GM19455 (cell line): Measurements from ENCODE around the gene UBE2J2.
"Not testable (repeated sequence)": the region's sequence is repeated elsewhere in the genome, so short reads cannot be mapped to it uniquely, and the experiment has no call there.

Experiments
- ATAC-seq: cut with Tn5 transposase; IDR thresholded peaks from one replicate; pipeline ENCODE4 v1.9.1; 2021; ENCODE audit not compliant: unreplicated experiment

The UBE2J2 gene

DNA sequence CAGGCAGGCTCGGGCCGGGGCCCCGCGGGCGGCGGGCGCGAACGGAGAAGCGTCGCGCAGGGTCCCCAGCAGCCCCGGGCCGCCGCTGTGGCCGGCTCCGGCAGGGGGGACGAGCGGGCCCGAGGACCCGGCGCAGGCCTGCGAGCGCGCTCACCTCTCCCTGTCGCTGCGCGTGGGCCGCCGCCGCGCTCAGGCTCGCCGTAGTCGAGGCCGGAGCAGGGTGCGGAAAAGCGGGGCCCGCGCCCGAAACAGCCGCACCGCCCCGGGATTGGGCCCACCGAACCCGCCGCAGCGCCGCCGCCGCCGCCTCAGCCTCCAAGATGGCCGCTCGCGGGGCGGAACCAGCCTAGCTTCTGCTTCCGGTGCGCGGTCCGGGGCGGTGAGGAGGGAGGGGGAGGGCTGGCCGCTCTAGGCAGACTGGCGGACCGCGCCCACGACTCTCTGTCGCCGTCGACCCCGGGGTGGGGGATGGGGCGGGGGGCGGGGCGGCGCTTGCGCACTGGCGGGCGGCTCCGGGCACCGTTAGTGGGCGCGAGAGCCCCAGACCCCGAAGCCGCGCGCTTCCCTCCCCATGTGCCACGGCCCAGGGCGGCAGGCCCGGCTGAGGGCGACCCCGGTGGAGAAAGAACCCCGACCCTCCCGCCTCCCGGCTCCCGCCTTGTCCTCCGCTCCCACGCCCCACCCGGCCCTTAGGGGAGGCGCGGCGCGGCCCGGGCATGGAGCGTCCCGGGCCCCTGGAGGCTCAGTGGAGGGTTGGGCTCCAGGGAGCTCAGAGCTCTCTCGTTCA lies at the start of gene UBE2J2:
Gene UBE2J2, minus strand, starts transcription at position 343 of the 787 bp plus-strand sequence. CDS start 5,862 bp downstream, outside the sequence.
- peak; percentile 86 for ATAC-seq

GRCh38 chr1:1322952-1323351 lies 49.3 kb upstream of the UBE2J2 start:
- ATAC-seq = no peak

- no peak for ATAC-seq
Measured at GRCh38 chr1:1322418-1322817, 48.8 kb upstream of the UBE2J2 start.

DNA sequence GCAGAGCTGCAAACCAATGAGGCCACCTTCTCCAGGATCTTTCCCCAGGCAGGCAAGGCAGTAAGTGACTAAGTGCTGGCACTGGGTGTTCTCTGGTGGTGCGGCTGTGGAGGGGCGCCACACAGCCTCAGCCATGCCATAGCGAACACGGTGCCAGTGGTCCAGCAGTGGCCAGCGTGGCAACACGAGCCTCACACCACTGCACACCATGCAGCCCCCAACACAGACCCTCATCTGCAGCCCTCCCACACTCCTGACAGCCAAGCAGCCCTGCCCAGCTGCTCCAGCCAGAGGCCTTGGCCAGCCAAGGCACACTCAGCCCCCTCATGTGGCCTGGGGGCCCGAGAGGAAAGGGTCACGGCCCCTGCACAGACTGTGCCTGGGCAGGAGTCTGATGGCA lies 47.8 kb upstream of the UBE2J2 start:
- ATAC-seq = no peak

DNA sequence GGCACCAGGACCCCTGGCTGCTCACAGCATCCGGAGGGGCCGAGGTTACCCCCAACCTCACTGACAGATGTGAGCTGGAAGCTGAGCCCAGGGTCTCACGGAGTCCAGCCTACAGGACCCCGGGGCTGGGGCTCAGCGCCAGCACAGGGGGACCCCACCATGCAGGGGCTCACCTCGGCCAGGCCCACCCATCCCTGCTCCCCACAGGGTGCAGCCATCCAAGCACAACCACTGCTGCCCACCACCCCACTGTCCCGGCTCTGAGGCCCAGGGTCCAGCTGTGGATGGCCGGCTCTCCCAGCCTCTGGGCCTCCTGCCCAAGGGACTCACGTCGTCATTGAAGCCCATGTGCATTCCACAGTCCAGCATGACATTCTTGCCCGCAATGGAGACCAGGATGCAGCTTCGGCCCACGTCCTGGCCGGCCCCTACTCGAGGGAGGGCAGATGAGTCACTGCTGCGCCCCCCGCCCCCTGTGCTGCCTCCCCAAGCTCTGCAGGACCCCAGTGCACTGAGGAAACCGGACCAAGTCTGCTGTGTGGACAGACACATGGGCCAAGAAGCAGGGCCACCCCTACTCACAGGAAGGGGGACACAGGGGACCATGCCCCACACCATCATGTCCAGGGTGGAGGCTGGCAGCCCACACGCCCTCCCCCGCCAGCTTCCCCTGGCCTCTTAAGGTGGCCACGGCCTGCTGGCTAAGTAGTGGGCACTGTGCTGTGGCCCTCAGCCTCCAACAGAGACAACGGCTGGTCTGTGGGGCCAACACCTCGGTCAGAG lies 47.2 kb upstream of the UBE2J2 start:
- ATAC-seq = no peak

GRCh38 chr1:1319646-1319941 lies 45.9 kb upstream of the UBE2J2 start:
- ATAC-seq = no peak

GRCh38 chr1:1318777-1319645 lies 45.4 kb upstream of the UBE2J2 start:
- no peak for ATAC-seq

DNA sequence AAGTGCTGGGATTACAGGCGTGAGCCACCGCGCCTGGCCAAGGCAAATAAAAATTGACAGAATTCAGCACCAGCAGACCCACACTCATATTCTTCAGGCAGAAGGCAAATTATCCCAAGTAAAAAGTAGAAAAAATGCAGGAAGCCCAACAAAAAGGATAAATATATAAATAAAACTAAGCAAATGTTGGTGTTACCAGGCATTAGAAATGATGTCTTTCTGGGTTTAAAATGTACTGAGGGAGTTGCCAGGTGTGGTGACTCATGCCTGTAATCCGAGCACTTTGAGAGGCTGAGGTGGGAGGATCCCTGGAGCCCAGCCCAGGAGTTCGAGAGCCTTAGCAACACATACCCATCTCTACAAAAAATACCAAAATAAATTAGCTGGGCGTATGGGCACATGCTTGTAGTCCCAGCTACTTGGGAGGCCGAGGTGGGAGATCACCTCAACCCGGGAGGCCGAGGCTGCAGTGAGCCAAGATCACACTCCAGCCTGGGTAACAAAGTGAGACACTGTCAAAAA lies 44.5 kb upstream of the UBE2J2 start:
- ATAC-seq = no peak

- no peak for ATAC-seq
Measured at GRCh38 chr1:1317420-1317819, 43.8 kb upstream of the UBE2J2 start.

DNA sequence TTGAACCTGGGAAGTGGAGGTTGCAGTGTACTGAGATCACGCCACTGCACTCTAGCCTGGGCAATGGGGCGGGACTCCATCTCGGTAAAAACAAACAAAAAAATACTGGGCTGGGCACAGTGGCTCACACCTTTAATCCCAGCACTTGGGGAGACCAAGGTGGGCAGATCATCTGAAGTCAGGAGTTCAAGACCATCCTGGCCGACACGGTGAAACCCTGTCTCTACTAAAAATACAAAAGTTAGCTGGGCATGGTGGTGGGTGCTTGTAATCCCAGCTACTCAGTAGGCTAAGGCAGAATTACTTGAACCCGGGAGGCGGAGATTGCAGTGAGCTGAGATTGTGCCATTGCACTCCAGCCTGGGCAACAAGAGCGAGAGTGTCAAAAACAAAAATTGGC lies 42.5 kb upstream of the UBE2J2 start:
- not testable (repeated sequence) for ATAC-seq

DNA sequence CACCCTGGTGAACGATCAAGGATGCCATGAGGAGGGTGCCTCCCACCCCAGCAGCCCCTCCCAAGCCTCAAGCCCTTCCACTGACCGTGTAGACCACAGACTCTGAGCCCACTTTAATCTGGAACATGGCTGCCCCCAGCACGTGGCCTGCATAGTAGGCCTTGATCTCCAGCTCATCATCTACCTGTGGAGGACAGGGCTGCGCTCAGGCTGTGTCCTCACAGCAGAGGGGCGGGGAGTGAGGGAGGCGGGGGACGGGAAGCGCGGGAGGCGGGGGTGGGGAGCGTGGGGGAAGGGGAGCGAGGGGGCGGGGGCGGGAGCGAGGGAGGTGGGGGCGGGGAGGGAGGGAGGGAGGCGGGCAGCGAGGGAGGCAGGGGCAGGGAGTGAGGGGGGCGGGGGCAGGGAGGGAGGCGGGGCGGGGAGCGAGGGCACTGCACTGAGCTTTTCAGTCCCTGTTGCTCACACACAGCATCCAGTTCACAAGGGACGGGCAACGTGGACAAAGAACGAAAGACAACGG lies 41.8 kb upstream of the UBE2J2 start:
- ATAC-seq = no peak

DNA sequence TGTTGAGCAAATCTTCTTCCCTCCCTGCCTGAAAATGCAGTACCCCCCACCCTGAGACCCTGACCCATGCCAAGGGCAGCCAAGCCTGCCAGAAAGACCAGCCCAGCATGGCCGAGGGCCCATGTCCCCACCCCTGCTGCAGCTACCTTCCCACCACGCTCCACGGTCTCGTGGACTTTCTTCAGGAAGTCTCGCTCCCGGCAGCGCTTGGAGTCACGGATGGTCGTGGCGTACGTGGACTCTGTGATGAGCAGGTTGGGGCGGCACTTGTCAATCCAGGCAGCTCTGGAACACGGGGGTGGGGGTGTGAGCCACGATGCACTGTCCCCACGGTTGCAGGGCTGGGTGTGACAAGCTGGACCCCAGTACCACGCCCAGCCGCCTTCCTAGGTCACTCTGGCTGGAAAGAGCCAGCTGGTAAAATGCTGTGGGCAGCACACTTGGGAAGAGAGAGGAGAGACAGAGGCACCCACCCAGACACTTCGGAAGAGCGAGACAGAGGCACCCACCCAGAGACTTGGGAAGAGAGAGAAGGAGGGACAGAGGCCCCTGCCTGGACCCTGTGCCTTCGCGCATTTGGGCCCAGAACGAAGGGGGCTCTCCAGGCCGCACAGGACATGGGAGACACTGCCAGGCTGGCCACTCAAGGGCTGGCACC lies 41.2 kb upstream of the UBE2J2 start:
- no peak for ATAC-seq

- ATAC-seq = no peak
Measured at GRCh38 chr1:1314237-1314586, 40.6 kb upstream of the UBE2J2 start.

GRCh38 chr1:1313500-1314236 lies 40.0 kb upstream of the UBE2J2 start:
- ATAC-seq = no peak

GRCh38 chr1:1312450-1313314 lies 39.0 kb upstream of the UBE2J2 start:
- ATAC-seq = no peak

DNA sequence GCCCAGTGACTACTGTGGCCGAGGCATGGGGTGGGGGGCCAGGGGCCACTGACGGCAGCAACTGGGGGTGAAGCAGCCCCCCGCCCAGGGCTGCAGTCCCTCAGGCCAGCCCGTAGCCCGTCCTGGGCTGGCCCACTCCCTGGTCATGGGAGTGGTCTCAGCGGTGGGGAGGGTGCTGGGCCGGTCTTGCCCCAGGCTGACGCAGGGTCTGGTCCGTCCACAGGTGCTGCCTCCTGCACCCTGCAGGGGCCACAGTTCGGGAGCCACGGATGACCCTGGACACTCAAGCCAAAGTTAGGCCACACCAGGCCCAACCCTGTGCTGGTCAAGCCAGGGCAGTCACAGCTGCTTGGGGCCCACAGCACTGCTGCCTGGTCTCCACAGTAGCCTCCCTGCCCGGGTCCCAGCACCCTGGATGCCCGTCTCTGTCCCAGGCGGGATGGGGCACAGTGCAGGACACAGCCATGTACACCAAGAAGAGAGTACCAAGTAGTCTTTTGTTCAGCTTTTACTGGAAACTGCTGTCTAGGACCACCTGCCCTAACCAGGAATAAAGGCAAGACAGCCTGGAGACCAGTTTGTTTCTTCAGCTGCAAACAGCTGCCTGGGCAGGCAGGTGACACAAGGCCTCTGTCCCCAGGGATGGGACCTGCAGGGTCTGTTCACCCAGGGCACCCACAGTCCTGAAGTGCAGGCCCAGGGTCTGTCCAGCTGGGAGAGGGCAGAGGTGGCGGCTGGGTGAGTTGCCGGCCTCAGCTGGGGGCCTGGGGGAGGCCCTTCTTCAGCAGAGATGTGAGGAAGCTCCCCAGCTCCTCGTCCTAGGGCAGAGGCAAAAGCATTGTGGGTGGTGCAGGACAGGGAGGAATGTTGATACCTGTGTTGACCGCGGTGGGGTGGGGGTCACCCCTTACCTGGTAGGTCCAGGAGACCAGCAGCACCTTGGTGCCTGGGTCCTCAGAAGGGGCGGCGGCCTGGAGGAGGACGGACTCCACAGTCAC lies 37.8 kb upstream of the UBE2J2 start:
- ATAC-seq = no peak

GRCh38 chr1:1310476-1311053 lies 36.9 kb upstream of the UBE2J2 start:
- ATAC-seq = no peak

DNA sequence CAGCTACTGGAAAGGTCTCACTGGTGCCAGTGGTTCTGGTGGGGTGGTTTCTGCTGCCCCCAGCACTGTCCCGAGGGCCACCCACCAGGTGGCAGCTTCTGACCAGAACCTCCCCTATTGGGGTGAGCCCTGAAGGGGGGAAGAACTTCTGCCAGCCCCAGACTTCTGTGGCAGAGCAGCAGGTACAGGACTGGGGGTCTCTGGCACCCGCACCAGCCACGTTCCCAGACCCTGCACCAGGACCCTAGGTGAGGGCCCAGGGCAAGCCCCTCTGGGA lies 36.4 kb upstream of the UBE2J2 start:
- no peak for ATAC-seq
